ENCODE measurements around the gene DOCK11. TPM values are rescaled to one million over a fixed set of nuclear protein-coding genes. Genes with fewer than 3 reads are reported as not detected.

DOCK11 gene
- total RNA-seq, 1 donor from 2014 or later: 3.8 TPM

DNA sequence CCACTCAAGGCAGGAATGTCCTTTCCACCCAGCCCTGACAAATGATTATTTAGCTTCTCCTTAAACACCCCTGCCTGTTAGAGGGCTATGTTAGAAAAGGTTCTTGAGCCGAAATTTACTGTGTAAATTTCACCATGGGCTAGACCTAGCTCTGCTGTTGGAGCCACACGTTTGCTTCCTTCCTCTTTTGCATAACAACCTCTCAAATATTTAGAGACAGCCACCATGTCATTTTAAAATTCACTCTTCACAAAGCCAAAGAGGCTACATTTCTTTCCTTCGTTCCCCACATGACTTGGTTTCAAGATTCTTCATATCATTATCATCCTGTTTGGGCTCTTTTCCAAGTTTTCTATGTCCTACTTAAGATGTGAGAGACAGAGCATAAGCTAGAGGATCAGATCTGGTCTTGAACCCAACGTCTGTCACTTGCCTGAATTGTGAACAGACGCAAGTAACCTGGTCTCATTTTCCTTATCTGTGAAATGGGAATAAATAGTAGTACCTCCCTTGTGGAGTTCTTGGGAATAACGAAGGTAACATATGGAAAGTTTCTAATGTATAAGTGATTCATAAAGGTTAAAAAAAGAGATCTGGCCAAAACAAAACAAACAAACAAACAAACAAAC, 6.7 kb downstream of the DOCK11 start:
- no peak for DNase-seq
- H3K4me1 ChIP-seq: no peaks in the 10 kb centered on the region
- TF ChIP-seq, protein P1, sequence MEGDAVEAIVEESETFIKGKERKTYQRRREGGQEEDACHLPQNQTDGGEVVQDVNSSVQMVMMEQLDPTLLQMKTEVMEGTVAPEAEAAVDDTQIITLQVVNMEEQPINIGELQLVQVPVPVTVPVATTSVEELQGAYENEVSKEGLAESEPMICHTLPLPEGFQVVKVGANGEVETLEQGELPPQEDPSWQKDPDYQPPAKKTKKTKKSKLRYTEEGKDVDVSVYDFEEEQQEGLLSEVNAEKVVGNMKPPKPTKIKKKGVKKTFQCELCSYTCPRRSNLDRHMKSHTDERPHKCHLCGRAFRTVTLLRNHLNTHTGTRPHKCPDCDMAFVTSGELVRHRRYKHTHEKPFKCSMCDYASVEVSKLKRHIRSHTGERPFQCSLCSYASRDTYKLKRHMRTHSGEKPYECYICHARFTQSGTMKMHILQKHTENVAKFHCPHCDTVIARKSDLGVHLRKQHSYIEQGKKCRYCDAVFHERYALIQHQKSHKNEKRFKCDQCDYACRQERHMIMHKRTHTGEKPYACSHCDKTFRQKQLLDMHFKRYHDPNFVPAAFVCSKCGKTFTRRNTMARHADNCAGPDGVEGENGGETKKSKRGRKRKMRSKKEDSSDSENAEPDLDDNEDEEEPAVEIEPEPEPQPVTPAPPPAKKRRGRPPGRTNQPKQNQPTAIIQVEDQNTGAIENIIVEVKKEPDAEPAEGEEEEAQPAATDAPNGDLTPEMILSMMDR (IDR thresholded peaks at IDR 0.05; ENCODE audit: borderline replicate concordance): no peak
- intact Hi-C loops (cut with micrococcal nuclease): no loop called here
- no peak overlapping the region for H3K27ac ChIP-seq (replicated peaks)
- H3K4me3 ChIP-seq: no peak overlapping the region
- peaks cover 9% of the 10 kb centered on the region for H3K27me3 ChIP-seq (ENCODE audit: low read depth)
- H3K36me3 ChIP-seq: no peaks in the 10 kb centered on the region
- no peaks in the 10 kb centered on the region for H3K9me3 ChIP-seq (replicated peaks)

DNA sequence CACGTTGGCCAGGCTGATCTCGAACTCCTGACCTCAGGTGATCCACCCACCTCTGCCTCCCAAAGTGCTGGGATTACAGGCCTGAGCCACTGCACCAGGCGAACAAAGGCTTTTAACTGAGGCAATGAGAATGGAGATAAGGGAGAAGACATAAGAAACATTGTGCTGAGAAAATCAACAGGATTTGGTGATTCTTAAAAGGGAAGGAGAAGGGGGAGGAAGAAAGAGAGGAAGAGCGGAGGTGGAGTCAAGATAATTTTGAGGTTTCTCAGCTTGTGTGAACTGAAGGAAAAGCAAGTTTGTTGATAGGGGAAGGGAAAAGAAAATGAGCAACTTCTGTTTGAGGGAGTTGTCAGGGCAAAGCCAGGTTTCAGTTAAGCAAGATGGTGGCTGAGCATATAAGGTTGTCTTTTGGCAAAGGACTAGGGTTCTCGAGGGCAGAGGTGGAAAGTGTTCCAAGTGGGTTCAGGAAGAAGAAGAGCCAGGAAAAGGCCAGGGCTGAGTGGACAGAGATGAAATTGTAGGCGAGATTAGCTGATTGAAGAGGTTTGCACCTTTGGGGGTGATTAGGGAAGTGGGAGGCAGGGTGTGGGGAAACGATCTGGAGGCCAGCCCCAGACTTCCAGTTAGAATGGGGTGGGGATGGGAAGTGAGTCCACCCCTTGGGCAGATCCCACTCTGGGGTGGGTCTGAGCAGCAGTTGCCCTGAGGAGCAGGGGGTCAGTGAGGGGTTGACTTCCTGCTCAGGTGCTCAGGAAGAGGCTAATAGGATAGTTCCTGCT, 7.8 kb downstream of the DOCK11 start:
- Histone ChIP-seq H3K4me3 (no peak overlapping the region), H3K4me1 (no peaks in the 10 kb centered on the region), H3K27ac (replicated peaks) (no peak overlapping the region), H3K9me3 (replicated peaks) (no peaks in the 10 kb centered on the region), H3K27me3 (ENCODE audit: low read depth) (peaks cover 9% of the 10 kb centered on the region), H3K36me3 (no peaks in the 10 kb centered on the region)
- intact Hi-C loops (cut with micrococcal nuclease): no loop called here
- TF ChIP-seq, protein P1 (IDR thresholded peaks at IDR 0.05; ENCODE audit: borderline replicate concordance): no peak
- DNase-seq: no peak

DNA sequence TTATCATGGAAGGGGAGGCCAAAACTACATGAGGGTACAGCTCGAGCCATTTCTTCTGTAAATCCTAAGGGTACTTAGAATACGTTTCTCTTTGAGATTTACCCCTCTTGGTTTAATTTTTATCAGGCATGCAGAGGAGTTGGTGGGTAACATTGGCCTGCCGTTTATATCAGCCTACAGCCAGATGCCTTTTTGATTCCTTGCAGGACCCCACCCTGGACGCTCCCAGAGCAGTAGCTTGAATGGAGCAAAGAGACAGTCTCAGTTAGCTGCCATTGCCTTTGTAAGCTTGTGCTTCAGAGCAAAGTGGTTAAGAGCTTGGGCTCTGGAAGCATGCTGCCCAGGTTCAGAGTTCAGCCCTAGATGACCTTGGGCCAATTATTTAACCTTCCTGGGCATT, 9.0 kb downstream of the DOCK11 start:
- Histone ChIP-seq H3K36me3 (no peaks in the 10 kb centered on the region), H3K27me3 (ENCODE audit: low read depth) (no peaks in the 10 kb centered on the region), H3K9me3 (replicated peaks) (no peaks in the 10 kb centered on the region), H3K4me3 (no peak overlapping the region), H3K4me1 (no peaks in the 10 kb centered on the region), H3K27ac (replicated peaks) (no peak overlapping the region)
- intact Hi-C loops (cut with micrococcal nuclease): no loop called here
- DNase-seq: no peak
- TF ChIP-seq, protein P1 (IDR thresholded peaks at IDR 0.05; ENCODE audit: borderline replicate concordance): no peak

DNA sequence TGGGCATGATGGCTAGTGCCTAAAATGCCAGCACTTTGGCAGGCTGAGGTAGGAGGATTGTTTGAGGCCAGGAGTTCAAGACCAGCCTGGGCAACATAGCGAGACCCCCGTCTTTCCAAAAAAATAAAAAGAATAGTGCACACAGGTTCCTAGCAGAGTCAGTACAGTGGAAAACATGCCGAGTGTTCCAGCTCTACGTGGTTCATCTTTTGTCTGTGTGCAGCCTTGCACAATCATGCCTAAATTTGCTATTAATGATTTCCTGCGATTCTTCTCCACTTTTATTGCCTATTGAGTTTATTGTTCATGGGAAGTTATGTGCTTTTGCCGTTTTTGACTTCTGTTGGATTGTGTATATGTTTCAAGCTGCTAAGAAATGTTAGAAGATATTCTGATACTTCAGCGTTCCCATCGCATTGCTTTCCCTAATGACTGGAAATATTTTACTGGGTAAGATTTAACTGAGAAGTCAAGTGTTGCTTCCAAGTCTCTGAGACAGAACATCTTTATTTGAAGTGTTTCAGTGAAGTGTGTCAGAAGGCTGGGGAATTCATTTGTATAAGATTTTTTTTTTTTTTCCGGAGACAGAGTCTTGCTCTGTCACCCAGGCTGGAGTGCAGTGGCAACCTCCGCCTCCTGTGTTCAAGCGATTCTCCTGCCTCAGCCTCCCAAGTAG, 11.3 kb downstream of the DOCK11 start:
- Histone ChIP-seq H3K4me3 (no peak overlapping the region), H3K9me3 (replicated peaks) (no peaks in the 10 kb centered on the region), H3K27ac (replicated peaks) (no peak overlapping the region), H3K27me3 (ENCODE audit: low read depth) (no peaks in the 10 kb centered on the region), H3K4me1 (no peaks in the 10 kb centered on the region), H3K36me3 (no peaks in the 10 kb centered on the region)
- DNase-seq: no peak
- intact Hi-C loops (cut with micrococcal nuclease): no loop called here
- TF ChIP-seq, protein P1 (IDR thresholded peaks at IDR 0.05; ENCODE audit: borderline replicate concordance): no peak

DNA sequence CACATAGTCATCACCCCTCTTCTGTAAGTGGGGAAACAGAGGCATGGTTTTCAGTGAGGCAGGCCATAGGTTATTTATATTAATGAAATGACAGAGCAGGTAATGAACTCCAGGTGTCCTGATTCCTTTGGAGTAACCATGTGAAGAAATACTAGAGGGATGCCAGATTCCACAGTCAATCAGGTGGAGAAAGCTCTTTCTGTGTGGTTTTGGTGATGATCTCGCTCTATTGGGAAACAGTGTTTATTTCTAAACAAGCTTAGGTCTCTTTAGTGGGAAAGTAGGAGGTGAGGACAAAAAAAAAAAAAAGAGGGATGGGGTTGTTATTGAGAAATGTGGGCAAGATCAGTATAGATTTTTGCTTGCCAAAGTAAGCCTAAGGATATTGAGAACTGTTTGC, 12.2 kb downstream of the DOCK11 start:
- Histone ChIP-seq H3K9me3 (replicated peaks) (no peaks in the 10 kb centered on the region), H3K27me3 (ENCODE audit: low read depth) (no peaks in the 10 kb centered on the region), H3K27ac (replicated peaks) (no peak overlapping the region), H3K36me3 (no peaks in the 10 kb centered on the region), H3K4me1 (no peaks in the 10 kb centered on the region), H3K4me3 (no peak overlapping the region)
- intact Hi-C loops (cut with micrococcal nuclease): no loop called here
- no peak for DNase-seq
- TF ChIP-seq, protein P1 (IDR thresholded peaks at IDR 0.05; ENCODE audit: borderline replicate concordance): no peak

All from left ventricle myocardium inferior (tissue), 1 donor.